ENCODE measurements around the gene BCORL1.

The BCORL1 gene

GRCh38 chrX:130002541-130002940 lies 20.1 kb downstream of the BCORL1 start:
- no peak for DNase-seq (ENCODE audit: low read depth)
- TF ChIP-seq CTCF (IDR thresholded peaks at IDR 0.05; ENCODE audit: insufficient read depth, low read depth, low read length, missing control alignments), result no peak
- H3K4me3 ChIP-seq (ENCODE audit: low read depth, low read length), result no peak overlapping the region

GRCh38 chrX:130005089-130005807 lies 22.8 kb downstream of the BCORL1 start:
- no peak for DNase-seq (ENCODE audit: low read depth)
- no peak overlapping the region for H3K4me3 ChIP-seq (ENCODE audit: low read depth, low read length)
- TF ChIP-seq CTCF (IDR thresholded peaks at IDR 0.05; ENCODE audit: insufficient read depth, low read depth, low read length, missing control alignments), result no peak

- no peak for TF ChIP-seq CTCF (IDR thresholded peaks at IDR 0.05; ENCODE audit: insufficient read depth, low read depth, low read length, missing control alignments)
Measured at GRCh38 chrX:130009658-130010223, 27.3 kb downstream of the BCORL1 start.

GRCh38 chrX:130012683-130013082 lies 30.2 kb downstream of the BCORL1 start:
- no peak for TF ChIP-seq CTCF (IDR thresholded peaks at IDR 0.05; ENCODE audit: insufficient read depth, low read depth, low read length, missing control alignments)
- DNase-seq (ENCODE audit: low read depth), result no peak
- no peak overlapping the region for H3K4me3 ChIP-seq (ENCODE audit: low read depth, low read length)

More at GRCh38 chrX:130009658-130010223, 27.3 kb downstream of the BCORL1 start:
- DNase-seq (ENCODE audit: low read depth), result no peak
- H3K4me3 ChIP-seq (ENCODE audit: low read depth, low read length), result no peak overlapping the region

GRCh38 chrX:130013661-130014060 lies 31.2 kb downstream of the BCORL1 start:
- no peak for TF ChIP-seq CTCF (IDR thresholded peaks at IDR 0.05; ENCODE audit: insufficient read depth, low read depth, low read length, missing control alignments)
- no peak for DNase-seq (ENCODE audit: low read depth)
- H3K4me3 ChIP-seq (ENCODE audit: low read depth, low read length), result no peak overlapping the region

GRCh38 chrX:130014356-130014755 lies 31.9 kb downstream of the BCORL1 start:
- TF ChIP-seq CTCF (IDR thresholded peaks at IDR 0.05; ENCODE audit: insufficient read depth, low read depth, low read length, missing control alignments), result no peak
- no peak for DNase-seq (ENCODE audit: low read depth)
- H3K4me3 ChIP-seq (ENCODE audit: low read depth, low read length), result no peak overlapping the region

GRCh38 chrX:130014770-130015169 lies 32.3 kb downstream of the BCORL1 start:
- H3K4me3 ChIP-seq (ENCODE audit: low read depth, low read length), result no peak overlapping the region
- DNase-seq (ENCODE audit: low read depth), result no peak
- TF ChIP-seq CTCF (IDR thresholded peaks at IDR 0.05; ENCODE audit: insufficient read depth, low read depth, low read length, missing control alignments), result no peak

Measured in GM12865 (cell line).